Measurements from ENCODE around the gene RAD18.

DNA sequence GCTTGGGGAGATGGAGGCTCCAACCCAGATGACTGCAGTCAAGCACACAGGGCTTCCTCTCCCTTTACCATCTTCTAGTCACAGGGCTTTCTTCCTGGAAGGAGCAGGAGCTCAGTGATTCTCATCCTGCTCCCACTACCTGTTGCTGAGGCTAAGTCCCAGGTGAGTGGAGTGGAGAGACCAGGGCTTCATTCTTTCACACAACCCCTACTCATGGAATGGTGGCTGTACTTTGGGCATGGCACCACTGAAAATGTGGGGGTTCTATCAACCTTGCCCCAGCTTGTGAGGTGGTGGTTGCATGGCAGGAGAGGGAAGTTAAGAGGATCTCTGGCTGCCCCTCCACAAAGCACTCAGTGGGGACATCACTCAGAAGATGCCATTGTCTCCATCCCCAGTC is 36.8 kb upstream of the RAD18 start:
- TF ChIP-seq, protein P1, sequence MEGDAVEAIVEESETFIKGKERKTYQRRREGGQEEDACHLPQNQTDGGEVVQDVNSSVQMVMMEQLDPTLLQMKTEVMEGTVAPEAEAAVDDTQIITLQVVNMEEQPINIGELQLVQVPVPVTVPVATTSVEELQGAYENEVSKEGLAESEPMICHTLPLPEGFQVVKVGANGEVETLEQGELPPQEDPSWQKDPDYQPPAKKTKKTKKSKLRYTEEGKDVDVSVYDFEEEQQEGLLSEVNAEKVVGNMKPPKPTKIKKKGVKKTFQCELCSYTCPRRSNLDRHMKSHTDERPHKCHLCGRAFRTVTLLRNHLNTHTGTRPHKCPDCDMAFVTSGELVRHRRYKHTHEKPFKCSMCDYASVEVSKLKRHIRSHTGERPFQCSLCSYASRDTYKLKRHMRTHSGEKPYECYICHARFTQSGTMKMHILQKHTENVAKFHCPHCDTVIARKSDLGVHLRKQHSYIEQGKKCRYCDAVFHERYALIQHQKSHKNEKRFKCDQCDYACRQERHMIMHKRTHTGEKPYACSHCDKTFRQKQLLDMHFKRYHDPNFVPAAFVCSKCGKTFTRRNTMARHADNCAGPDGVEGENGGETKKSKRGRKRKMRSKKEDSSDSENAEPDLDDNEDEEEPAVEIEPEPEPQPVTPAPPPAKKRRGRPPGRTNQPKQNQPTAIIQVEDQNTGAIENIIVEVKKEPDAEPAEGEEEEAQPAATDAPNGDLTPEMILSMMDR (IDR thresholded peaks at IDR 0.05) = no peak
- TF ChIP-seq POLR2A (IDR thresholded peaks at IDR 0.05) = no peak
